ENCODE measurements around the gene PLEKHD1.

- TF ChIP-seq CTCF (IDR thresholded peaks at IDR 0.05) (no peak), POLR2A (IDR thresholded peaks at IDR 0.05) (no peak)
These were observed 20.2 kb downstream of the PLEKHD1 start for GRCh38 chr14:69504775-69505174.

Measured in Peyer's patch (tissue), 4 donors.